Lower lobe of right lung (tissue), 2 donors: ENCODE measurements around the gene RTEL1. TPM values are rescaled to one million over a fixed set of nuclear protein-coding genes. Genes with fewer than 3 reads are reported as not detected.

Source experiments
- ATAC-seq, 2 donors: fragments of 200-7000 bp; cut with Tn5 transposase; one replicate each; pipeline ENCODE4 v1.9.1; 2020 to 2022; ENCODE audit warnings: mild to moderate bottlenecking in 2 of 2, moderate library complexity in 2 of 2
- DNase-seq: peaks from one replicate; pipeline ENCODE4 v3.0.0-alpha.2; 2020
- H3K27ac ChIP-seq: fragments of 200-600 bp; one replicate; pipeline ENCODE4 v1.8.0; 2022
- H3K27me3 ChIP-seq: fragments of 200-600 bp; one replicate; pipeline ENCODE4 v1.8.0; 2022; ENCODE audit warnings: low read depth
- H3K36me3 ChIP-seq: fragments of 200-600 bp; one replicate; pipeline ENCODE4 v1.8.0; 2022; ENCODE audit warnings: mild to moderate bottlenecking
- H3K4me1 ChIP-seq: fragments of 200-600 bp; one replicate; pipeline ENCODE4 v1.8.0; 2022
- H3K4me3 ChIP-seq: fragments of 200-600 bp; one replicate; pipeline ENCODE4 v1.8.0; 2022; ENCODE audit warnings: mild to moderate bottlenecking
- H3K9me3 ChIP-seq: fragments of 200-600 bp; one replicate; pipeline ENCODE4 v1.8.0; 2022
- intact Hi-C: fragments of 100-400 bp; cut with DNase I; formaldehyde crosslinking; loops from one replicate; pipeline ENCODE4 v1.11.0; 2022
- long read RNA-seq: library from polyadenylated mRNA; unstranded; transcript quantifications from one replicate; pipeline ENCODE4 v2.0.0, GENCODE V29; 2021
- total RNA-seq: library from RNA; stranded (reverse); fragmentation: NEBNext Ultra II Directional; extraction: Animal tissue kit (Norgen Biotek cat#: 25700); gene quantifications from one replicate; pipeline ENCODE4 v1.2.1, GENCODE V29; 2021
- TF ChIP-seq, protein P1 (sequence below): fragments of 200-600 bp; IDR thresholded peaks from one replicate; pipeline ENCODE4 v1.8.0; 2022; ENCODE audit warnings: antibody characterized with exemption, mild to moderate bottlenecking
- donor health status: DM: no; HTN: yes; CAD: no; lungs with severe emphysema.

RTEL1 gene, protein sequence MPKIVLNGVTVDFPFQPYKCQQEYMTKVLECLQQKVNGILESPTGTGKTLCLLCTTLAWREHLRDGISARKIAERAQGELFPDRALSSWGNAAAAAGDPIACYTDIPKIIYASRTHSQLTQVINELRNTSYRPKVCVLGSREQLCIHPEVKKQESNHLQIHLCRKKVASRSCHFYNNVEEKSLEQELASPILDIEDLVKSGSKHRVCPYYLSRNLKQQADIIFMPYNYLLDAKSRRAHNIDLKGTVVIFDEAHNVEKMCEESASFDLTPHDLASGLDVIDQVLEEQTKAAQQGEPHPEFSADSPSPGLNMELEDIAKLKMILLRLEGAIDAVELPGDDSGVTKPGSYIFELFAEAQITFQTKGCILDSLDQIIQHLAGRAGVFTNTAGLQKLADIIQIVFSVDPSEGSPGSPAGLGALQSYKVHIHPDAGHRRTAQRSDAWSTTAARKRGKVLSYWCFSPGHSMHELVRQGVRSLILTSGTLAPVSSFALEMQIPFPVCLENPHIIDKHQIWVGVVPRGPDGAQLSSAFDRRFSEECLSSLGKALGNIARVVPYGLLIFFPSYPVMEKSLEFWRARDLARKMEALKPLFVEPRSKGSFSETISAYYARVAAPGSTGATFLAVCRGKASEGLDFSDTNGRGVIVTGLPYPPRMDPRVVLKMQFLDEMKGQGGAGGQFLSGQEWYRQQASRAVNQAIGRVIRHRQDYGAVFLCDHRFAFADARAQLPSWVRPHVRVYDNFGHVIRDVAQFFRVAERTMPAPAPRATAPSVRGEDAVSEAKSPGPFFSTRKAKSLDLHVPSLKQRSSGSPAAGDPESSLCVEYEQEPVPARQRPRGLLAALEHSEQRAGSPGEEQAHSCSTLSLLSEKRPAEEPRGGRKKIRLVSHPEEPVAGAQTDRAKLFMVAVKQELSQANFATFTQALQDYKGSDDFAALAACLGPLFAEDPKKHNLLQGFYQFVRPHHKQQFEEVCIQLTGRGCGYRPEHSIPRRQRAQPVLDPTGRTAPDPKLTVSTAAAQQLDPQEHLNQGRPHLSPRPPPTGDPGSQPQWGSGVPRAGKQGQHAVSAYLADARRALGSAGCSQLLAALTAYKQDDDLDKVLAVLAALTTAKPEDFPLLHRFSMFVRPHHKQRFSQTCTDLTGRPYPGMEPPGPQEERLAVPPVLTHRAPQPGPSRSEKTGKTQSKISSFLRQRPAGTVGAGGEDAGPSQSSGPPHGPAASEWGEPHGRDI (N-terminal part only)
- total RNA-seq = 23.8 TPM
- long read RNA-seq, partial matches to known transcripts = 4 of 9 reads
- long read RNA-seq, other reads (novel, unspliced or antisense) = 5 of 9 reads

DNA sequence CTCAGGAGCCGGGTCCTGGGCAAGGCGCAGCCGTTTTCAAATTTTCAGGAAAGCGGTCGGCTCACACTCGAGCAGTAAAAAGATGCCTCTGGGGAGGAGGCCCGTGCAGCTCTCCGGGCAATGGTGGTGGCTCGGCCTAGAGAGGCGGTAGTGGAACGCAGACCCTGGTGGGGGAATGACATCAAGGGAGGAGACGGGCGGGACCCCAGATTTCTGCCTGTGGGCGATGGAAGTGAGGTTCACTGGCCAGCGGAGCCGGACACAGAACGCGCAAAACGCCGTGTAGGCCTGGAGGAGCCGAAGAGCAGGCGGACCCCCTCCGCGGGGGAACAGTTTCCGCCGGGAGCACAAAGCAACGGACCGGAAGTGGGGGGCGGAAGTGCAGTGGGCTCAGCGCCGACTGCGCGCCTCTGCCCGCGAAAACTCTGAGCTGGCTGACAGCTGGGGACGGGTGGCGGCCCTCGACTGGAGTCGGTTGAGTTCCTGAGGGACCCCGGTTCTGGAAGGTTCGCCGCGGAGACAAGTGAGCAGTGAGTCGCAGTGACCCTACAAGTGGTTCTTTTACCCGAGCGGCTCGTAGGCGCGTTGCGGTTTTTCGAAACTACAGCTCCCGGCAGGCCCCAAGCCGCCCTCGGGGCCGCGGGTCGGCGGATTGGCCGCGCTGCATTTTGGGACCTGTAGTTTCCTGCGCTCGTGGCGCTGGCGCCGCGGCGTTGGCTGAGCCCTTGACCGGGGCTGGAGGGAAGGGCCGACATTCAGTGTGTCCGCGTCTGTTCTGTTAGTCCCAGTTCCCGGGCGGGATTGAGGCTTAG is at the start of gene RTEL1:
Gene RTEL1 (plus strand): TSS at position 376 of the 812 bp plus-strand sequence. CDS start 1,091 bp downstream, outside the sequence.
- Histone ChIP-seq H3K9me3 (no peaks in the 10 kb centered on the region), H3K4me1 (peaks cover 29% of the 10 kb centered on the region), H3K36me3 (peaks cover 22% of the 10 kb centered on the region), H3K4me3 (peak within 1 kb of the TSS; percentile 91), H3K27ac (peak within 1 kb of the TSS; percentile 85), H3K27me3 (no peaks in the 10 kb centered on the region)
- TF ChIP-seq, protein P1, sequence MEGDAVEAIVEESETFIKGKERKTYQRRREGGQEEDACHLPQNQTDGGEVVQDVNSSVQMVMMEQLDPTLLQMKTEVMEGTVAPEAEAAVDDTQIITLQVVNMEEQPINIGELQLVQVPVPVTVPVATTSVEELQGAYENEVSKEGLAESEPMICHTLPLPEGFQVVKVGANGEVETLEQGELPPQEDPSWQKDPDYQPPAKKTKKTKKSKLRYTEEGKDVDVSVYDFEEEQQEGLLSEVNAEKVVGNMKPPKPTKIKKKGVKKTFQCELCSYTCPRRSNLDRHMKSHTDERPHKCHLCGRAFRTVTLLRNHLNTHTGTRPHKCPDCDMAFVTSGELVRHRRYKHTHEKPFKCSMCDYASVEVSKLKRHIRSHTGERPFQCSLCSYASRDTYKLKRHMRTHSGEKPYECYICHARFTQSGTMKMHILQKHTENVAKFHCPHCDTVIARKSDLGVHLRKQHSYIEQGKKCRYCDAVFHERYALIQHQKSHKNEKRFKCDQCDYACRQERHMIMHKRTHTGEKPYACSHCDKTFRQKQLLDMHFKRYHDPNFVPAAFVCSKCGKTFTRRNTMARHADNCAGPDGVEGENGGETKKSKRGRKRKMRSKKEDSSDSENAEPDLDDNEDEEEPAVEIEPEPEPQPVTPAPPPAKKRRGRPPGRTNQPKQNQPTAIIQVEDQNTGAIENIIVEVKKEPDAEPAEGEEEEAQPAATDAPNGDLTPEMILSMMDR = no peak
- intact Hi-C loops = no loop called here
- peak; percentile 95 for DNase-seq
- ATAC-seq = peak; percentile 95 to 97

DNA sequence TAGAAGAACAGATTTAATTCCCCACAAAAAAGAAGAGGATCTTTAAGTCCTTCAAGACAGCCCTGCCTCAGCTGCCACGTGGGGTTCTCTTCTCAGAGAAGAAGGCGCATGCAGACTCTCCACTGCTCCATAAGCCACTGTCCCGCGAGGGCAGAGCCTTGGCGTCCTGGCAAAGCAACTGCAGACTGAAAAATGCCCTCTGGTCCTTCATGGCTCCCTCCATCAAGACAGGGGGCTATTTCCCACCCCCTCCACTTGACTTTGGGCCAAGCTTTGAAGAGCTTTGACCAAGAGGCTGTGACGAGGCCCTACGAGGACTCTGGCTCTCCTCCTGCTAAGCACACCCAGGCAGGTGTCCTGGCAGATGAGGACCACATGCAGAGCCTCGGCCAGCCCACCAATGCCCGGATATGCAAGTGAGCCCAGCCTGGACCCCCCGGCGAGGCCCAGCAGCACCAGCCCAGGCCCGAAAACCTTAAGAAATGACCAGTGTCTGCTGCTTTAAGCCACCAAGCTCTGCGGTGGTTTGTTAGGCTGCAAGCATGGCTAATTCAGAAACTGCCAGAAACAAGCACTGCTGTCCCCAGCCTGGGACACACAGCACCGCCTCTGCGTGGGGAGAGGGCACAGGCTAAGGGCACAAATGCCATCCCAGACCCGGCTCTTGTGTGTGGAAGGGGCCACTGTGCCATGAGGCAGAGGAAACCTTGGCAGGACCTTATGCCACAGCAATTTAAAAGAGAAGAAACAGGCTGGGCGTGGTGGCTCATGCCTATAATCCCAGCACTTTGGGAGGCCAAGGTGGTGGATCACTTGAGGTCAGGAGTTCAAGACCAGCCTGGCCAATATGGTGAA is 47.3 kb upstream of the RTEL1 start:
- peaks cover 7% of the 10 kb centered on the region for H3K4me1 ChIP-seq
- H3K4me3 ChIP-seq = no peak overlapping the region
- TF ChIP-seq, protein P1 = no peak
- DNase-seq (no peak), ATAC-seq (no peak)
- H3K27me3 ChIP-seq = no peaks in the 10 kb centered on the region
- H3K27ac ChIP-seq = no peak overlapping the region
- intact Hi-C loops = no loop called here
- H3K36me3 ChIP-seq = peaks cover 10% of the 10 kb centered on the region
- H3K9me3 ChIP-seq = no peaks in the 10 kb centered on the region

DNA sequence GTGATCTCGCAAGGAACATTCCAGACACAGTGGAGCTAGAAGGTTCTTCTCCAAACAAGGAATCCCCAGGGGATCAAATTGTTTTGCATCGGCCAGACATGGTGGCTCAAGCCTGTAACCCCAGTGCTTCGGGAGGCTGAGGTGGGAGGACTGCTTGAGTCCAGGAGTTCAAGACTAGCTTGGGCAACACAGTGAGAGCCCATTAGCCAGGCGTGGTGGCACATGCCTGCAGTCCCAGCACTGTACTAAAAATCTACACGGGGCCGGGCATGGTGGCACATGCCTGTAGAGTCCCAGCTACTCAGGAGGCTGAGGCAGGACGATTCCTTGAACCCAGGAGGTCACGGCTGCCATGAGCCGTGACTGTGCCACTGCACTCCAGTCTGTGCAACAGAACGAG is 46.5 kb upstream of the RTEL1 start:
- no peak overlapping the region for H3K4me3 ChIP-seq
- intact Hi-C loops = no loop called here
- H3K36me3 ChIP-seq = peaks cover 19% of the 10 kb centered on the region
- TF ChIP-seq, protein P1 = no peak
- ATAC-seq (no peak), DNase-seq (no peak)
- no peak overlapping the region for H3K27ac ChIP-seq
- no peaks in the 10 kb centered on the region for H3K9me3 ChIP-seq
- no peaks in the 10 kb centered on the region for H3K27me3 ChIP-seq
- H3K4me1 ChIP-seq = peaks cover 7% of the 10 kb centered on the region

DNA sequence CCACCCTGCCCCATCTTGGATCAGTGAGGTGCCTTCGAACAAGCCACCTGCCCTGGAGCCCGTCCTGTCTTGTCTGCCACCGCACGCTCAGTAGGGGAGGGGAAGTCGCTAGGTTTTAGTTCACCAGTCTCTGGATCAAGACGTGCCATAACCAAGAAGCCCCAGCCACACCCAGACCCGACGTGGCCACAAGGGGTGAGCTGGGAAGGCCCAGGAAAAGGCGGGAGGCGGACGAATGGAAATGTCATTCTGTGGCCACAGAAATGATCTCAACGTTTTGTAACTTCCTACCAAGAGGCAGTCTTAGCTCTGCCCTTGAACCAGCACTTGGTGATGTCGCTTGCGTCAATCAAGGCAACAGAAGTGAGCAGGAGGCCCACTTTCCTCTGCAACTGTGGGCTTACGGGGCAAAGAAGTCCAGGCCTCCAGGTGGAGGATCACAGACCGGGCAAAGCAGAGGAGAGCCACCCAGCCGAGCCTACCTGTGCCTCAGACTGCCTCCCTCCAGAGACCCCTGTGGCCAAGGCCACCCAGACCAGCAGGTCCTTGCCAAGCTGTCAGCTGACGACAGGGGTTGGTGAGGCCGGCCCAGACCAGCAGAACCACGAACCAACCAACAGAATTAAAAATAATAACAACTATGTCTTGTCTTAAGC is 45.7 kb upstream of the RTEL1 start:
- ATAC-seq (peak; percentile 66 to 81), DNase-seq (peak; percentile 72)
- Histone ChIP-seq H3K4me1 (peaks cover 7% of the 10 kb centered on the region), H3K4me3 (no peak overlapping the region), H3K27me3 (no peaks in the 10 kb centered on the region), H3K27ac (no peak overlapping the region), H3K9me3 (no peaks in the 10 kb centered on the region), H3K36me3 (peaks cover 26% of the 10 kb centered on the region)
- intact Hi-C loops = no loop called here
- TF ChIP-seq, protein P1 = no peak
